Fibroblast of skin of right quadriceps (primary cell): Measurements from ENCODE around the gene SHISAL1.
"Not testable (repeated sequence)": the region's sequence is repeated elsewhere in the genome, so short reads cannot be mapped to it uniquely, and the experiment has no call there.

Source experiments
- DNase-seq: peaks from one replicate; pipeline ENCODE4 v3.0.0-alpha.2; 2013

The SHISAL1 gene

GRCh38 chr22:44325718-44326490 lies 13.2 kb upstream of the SHISAL1 start:
- peak; percentile 47 for DNase-seq

DNA sequence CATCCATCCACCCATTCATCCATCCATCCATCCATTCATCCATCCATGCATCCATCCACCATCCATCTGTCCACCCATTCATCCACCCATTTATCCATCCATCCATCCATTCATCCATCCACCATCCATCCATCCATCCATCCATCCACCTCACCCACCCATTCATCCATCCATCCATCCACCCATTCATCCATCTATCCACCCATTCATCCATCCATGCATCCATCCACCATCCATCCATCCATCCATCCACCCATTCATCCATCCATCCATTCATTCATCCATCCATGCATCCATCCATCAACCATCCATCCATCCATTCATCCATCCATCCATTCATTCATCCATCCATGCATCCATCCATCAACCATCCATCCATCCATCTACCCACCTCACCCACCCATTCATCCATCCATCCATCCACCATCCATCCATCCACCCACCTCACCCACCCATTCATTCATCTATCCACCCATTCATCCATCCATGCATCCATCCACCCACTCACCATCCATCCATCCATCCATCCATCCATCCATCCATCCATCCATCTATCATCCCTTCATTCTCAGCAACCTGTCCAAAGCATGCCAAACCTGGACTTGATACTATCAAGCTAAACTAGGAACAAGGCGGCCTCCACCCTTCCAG lies 10.5 kb upstream of the SHISAL1 start:
- DNase-seq: not testable (repeated sequence)

- DNase-seq: no peak
Observed at GRCh38 chr22:44319685-44320084, 6.9 kb upstream of the SHISAL1 start.

DNA sequence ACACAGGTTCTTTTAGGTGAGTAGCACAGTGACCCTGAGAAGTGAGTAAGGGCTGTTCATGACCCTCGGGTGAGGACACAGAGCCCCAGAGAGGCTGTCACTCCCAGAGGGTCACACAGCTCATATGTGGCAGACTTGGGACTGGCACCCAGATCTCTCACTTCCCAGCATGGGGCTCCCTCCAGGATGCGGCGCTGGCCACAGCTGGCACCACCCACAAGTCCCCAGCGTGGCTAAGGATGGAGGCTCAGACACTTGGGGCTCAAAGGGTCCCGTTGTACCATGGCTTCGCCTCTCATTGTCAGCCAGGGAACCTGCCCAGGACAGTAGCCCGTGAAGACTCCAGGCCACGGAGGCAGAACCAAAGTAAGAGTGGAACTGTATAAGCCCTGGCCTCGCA lies 6.0 kb upstream of the SHISAL1 start:
- no peak for DNase-seq

DNA sequence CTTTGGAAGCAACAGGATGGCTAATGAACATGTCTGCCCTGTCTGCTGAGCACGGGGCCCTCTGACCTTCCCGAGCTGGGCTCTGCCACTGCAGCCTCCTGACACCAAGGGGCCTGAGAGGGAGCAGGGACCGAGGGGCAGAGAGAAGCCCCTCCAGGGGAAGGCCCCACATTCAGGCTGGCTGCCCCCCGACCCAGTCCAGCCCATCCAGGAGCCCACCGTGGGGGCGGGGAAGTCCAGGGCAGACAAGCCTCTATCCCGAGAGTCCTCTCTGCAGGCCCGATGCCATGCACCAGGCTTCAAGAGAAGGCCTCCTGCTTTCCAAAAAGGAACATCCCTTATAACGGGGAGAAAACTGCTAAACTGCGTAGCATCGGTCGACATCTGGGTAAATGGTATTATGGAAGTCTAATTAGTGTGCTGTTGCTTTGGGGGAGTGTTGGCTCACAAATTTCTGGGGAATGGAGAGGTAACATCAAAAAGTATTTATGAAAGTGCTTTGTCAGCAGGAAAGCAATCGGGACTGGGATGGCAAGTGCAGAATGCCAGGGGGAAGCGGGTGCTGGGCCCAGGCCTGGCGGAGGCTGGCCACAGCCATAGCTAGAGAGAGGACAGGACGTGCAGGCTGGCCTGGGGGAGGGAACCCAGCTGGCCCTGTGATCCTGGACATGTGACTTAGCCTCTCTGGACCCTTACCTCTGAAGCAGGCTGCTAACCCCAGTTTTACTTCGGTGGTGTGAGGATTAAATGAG lies 5.3 kb upstream of the SHISAL1 start:
- no peak for DNase-seq

DNA sequence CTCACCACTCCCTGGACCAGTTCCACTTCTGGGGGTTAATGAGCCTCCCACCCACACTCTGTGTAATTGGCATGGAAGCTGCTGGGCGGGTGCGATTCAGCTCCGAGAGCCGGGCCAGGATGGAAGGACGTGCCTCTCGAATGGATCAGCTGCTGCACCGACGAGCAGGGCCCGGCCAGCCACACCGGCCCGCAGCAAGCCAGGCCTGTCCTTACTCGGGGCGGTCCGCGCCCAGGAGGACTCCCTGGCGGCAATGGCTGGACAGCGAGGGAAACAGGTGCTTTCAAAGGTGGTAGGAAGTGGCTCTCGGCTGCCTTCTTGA lies 4.3 kb upstream of the SHISAL1 start:
- no peak for DNase-seq

DNA sequence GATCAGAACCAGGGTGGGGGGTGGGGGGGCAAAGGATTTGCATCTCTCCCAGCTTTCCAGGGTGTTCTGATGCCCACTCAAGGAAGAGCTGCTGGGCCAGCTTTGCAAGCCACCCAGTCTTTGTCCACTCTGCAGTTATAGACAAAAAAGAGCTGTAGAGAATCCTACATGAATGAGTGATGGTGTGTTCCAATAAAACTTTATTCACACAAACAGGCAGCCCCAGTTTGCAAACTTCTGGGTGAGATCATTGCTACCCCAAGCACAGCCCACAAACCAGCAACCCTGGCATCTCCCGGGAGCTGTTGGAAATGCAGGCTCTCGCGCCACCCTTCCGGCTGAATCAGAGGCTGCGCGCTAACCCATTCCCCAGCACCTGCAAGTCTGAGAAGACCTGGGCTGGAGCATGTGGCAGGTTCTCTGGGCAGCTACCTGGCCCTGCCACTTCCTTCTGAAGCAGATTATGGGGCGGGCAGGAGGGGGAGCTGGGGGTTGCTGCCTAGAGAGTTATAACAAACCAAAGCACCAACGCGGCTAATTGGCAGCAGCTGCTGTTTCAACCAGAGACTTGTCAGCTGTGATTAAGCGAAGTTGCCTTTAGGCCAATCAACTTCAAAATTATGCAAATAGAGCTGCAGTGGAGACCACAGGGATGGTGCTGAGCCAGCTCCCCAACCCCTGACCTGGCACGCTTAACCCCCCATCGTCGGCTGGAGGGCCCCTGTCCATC lies 3.8 kb upstream of the SHISAL1 start:
- DNase-seq: peak; percentile 29

GRCh38 chr22:44314425-44315067 lies 1.8 kb upstream of the SHISAL1 start:
- no peak for DNase-seq

DNA sequence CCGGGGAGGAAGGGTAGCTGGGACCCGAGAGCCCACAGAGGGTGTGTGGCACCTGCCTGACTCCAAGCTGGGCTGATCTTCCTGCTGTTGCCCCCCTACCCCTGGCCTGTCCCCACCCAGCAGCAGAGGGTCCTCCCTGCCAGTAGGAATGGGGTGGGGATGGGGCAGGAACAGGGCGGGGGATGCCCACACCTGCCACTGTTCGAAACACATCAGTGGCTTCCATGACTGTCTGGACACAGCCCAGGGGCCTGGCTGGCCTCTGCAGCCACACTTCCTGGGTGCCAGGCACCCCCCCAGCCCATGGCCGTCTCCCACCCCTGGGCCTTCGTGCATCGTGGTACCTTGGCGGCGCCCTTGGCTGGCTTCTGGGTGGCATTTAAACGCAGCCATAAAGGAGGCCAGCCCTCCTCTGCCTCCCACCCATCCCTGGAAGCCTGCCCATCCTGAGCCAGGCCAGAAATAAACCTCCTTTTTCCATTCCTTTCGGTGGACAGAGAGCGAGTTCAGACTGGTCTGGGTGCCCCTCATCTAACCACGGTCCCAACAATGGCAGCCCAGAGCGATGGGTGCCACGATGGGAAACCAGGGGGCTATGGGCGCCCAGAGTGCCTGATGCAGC lies 745 bp upstream of the SHISAL1 start:
- no peak for DNase-seq

GRCh38 chr22:44311855-44312170 lies 938 bp downstream of the SHISAL1 start:
- peak; percentile 71 for DNase-seq

- DNase-seq: no peak
Observed at GRCh38 chr22:44311104-44311854, 1.5 kb downstream of the SHISAL1 start.

DNA sequence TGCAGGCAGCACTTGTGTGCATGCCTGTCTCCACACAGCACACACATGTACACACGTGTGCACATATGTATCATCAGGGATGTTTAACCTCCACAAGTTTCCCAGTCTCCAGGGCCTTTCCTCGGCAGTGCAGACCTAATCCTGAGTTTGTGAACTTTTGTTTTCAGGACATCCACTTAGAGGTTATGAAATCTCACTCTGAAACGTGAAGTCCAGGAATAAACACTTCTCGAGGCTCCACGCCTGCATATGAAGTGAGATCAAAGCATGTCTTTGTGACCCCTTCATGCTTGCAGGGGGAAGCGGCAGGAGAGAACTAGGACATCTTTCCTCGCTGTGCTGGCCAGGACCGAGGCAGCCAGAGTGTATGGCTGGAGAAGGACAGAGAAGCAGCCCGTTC lies 3.1 kb downstream of the SHISAL1 start:
- no peak for DNase-seq

DNA sequence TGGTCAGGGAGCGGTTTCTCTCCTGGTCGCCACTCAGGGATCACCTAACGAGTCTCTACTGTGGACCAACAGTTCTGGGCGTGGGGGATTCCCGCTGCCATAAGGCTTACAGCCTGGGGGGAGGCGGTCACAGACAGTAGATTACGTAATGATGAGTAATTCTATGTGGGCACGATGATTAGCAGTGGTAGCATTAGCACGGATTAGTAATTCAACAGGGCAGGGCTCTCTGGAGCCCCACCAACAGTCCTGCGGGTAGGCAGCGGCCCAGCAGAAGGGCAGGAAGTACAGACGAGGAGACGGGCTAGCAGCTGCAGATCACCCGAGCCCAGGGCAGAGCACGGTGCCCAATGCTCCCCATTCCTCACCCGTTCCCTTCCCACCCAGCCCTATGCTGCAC lies 3.6 kb downstream of the SHISAL1 start:
- peak; percentile 94 for DNase-seq

- no peak for DNase-seq
Observed at GRCh38 chr22:44307509-44308169, 5.1 kb downstream of the SHISAL1 start.

- DNase-seq: no peak
Observed at GRCh38 chr22:44305888-44306287, 6.9 kb downstream of the SHISAL1 start.

- no peak for DNase-seq
Observed at GRCh38 chr22:44305455-44305854, 7.3 kb downstream of the SHISAL1 start.

- no peak for DNase-seq
Observed at GRCh38 chr22:44304911-44305310, 7.8 kb downstream of the SHISAL1 start.

DNA sequence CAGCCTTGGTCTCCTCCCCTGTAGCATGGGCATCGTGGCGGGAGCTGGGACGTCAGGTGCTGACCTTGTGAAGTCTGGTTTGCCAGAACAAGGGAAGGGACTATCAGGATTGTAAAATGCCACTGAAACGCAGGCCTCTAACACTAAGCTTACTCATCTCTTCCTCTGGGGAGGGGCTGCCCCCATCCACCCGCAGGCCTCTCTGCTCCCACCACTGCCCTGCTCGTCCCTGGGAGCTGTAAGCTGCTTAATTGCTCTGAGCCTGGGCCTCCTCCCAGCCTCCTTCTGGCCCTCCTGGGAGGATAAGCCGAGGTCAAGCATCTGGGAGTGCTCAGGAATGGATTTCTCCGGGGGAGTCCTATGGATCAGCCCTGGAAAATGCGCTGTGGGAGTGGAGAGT lies 8.4 kb downstream of the SHISAL1 start:
- DNase-seq: peak; percentile 62

- DNase-seq: not testable (repeated sequence)
Observed at GRCh38 chr22:44302363-44302762, 10.4 kb downstream of the SHISAL1 start.

GRCh38 chr22:44301039-44301438 lies 11.7 kb downstream of the SHISAL1 start:
- DNase-seq: no peak

DNA sequence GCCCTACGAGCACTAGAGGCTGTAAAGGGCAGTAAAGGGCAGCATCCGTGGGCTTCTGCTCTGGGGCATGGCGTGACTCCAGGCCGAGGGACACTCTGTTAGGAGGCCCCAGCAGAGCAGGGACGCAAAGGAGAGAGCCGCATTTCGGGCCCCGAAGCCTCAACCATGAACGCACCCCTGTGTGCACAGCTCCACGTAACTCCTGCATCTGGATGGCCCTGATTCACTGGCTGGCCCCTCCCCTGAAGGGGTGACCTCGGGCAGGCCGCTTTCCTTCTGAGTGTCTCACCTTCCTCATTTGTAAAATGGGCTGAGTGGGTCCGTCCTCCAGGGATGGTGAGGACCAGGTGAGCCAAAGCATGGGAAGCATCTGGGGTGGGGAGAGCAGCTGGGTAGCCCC lies 13.6 kb downstream of the SHISAL1 start:
- DNase-seq: no peak
